ACC112 (cell line): Measurements from ENCODE around the gene CTDNEP1.
"Not testable (repeated sequence)": the region's sequence is repeated elsewhere in the genome, so short reads cannot be mapped to it uniquely, and the experiment has no call there.

Source experiments
- H2AFZ ChIP-seq: fragments of 200-600 bp; sonication (generic); one replicate; pipeline ENCODE4 v1.6.0; 2017; ENCODE audit warnings: antibody characterized with exemption, low read length; ENCODE audit not compliant: unreplicated experiment
- H3K27ac ChIP-seq: fragments of 200-600 bp; sonication (generic); 2 replicates; pipeline ENCODE4 v1.5.1; 2014; ENCODE audit warnings: low read depth, mild to moderate bottlenecking, antibody characterized with exemption, low read length, moderate library complexity
- H3K27me3 ChIP-seq: fragments of 200-600 bp; sonication (generic); 2 replicates; pipeline ENCODE4 v1.6.1; 2014; ENCODE audit warnings: mild to moderate bottlenecking, antibody characterized with exemption, low read length, moderate library complexity, mixed read lengths; ENCODE audit not compliant: insufficient read depth
- H3K36me3 ChIP-seq: fragments of 200-600 bp; sonication (generic); 2 replicates; pipeline ENCODE4 v1.6.1; 2016; ENCODE audit warnings: mild to moderate bottlenecking, antibody characterized with exemption, low read length, moderate library complexity, mixed read lengths; ENCODE audit not compliant: insufficient read depth
- H3K4me1 ChIP-seq: fragments of 200-600 bp; sonication (generic); one replicate; pipeline ENCODE4 v1.6.1; 2016; ENCODE audit warnings: low read length, mixed read lengths; ENCODE audit not compliant: insufficient read depth, unreplicated experiment, control insufficient read depth
- H3K4me3 ChIP-seq: fragments of 200-600 bp; sonication (generic); 2 replicates; pipeline ENCODE4 v1.5.1; 2014; ENCODE audit warnings: mild to moderate bottlenecking, low read depth, low read length
- H3K79me2 ChIP-seq: fragments of 200-600 bp; sonication (generic); one replicate; pipeline ENCODE4 v1.6.0; 2016; ENCODE audit warnings: low read length; ENCODE audit not compliant: control insufficient read depth, unreplicated experiment, insufficient read depth

CTDNEP1 gene

DNA sequence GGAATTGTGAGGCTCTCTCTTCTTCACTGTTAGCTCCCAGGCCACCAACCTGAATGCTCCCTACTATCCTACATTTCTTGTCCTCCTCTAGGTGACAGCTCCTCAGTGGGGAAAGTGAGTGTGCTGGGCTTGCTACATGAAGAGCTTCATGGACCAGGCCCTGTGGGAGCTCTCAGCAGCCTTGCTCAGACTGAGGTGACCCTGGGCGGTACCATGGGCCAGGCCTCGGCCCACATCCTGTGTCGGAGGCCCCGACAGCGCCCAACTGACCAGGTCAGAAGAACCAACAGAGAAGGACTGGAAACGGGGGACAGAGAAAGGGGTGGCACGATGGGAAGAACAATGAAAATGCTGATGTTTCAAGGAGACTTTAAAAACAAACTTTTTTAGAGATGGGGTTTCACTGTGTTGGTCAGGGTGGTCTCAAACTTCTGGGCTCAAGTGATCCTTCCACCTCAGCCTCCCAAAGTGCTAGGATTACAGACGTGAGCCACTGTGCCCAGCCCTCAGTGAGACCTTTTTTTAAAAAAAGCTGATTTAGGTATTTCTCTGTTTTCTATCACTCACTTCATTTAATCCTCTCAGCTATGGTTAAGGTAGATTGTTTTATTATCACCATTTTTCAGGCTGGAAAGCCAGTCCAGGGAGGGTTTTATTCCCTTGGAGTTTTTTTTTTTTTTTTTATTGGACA, 5.4 kb upstream of the CTDNEP1 start:
- peaks cover 20% of the 10 kb centered on the region for H3K4me1 ChIP-seq
- H3K36me3 ChIP-seq: peaks cover 26% of the 10 kb centered on the region
- H3K4me3 ChIP-seq: no peak overlapping the region
- no peak overlapping the region for H2AFZ ChIP-seq
- H3K27me3 ChIP-seq: peaks cover 9% of the 10 kb centered on the region
- H3K27ac ChIP-seq: no peak overlapping the region
- H3K79me2 ChIP-seq: peaks cover 17% of the 10 kb centered on the region

DNA sequence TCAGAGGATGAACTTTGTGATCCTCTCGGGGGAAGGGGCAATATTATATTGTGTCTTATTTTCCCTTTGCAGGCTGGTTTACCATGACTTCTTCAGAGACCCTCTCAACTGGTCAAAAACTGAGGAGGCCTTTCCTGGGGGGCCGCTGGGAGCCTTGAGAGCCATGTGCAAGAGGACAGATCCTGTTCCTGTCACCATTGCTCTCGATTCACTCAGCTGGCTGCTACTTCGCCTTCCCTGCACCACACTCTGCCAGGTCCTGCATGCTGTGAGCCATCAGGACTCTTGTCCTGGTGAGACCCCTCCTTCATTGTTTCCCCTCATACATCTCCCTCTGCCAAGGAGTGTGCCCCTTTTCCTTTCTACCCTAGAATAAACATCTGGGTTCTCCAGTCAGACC, 3.0 kb upstream of the CTDNEP1 start:
- Histone ChIP-seq H3K27me3 (no peaks in the 10 kb centered on the region), H2AFZ (no peak overlapping the region), H3K27ac (no peak overlapping the region), H3K79me2 (peaks cover 37% of the 10 kb centered on the region), H3K36me3 (peaks cover 26% of the 10 kb centered on the region), H3K4me3 (no peak overlapping the region; the same call in 1 of the 2 replicates), H3K4me1 (peaks cover 27% of the 10 kb centered on the region)

DNA sequence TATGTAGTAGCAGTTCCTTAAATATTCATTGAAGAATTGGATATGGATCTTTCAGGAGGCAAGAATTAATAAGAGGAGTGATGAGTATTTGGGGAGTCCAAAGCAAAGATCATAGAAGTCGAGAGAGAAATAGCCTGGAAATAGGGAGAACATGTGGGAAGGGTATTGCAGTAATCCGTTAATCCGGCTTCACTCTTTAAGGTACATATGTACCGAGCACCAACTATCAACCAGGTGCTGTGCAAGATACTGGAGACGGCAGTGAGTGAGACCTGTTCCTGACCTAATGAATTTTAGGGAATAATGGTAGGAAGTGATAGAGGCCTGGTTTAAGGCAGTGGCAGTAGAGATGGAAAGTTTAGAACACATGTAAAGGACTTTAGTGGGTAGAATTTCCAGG, 1.5 kb upstream of the CTDNEP1 start:
- Histone ChIP-seq H3K27ac (peak overlapping the region; percentile 97), H3K4me1 (peaks cover 25% of the 10 kb centered on the region), H2AFZ (no peak overlapping the region), H3K4me3 (peak overlapping the region; percentile 96), H3K27me3 (no peaks in the 10 kb centered on the region), H3K36me3 (peaks cover 15% of the 10 kb centered on the region; the same call in 1 of the 2 replicates), H3K79me2 (peaks cover 51% of the 10 kb centered on the region)

DNA sequence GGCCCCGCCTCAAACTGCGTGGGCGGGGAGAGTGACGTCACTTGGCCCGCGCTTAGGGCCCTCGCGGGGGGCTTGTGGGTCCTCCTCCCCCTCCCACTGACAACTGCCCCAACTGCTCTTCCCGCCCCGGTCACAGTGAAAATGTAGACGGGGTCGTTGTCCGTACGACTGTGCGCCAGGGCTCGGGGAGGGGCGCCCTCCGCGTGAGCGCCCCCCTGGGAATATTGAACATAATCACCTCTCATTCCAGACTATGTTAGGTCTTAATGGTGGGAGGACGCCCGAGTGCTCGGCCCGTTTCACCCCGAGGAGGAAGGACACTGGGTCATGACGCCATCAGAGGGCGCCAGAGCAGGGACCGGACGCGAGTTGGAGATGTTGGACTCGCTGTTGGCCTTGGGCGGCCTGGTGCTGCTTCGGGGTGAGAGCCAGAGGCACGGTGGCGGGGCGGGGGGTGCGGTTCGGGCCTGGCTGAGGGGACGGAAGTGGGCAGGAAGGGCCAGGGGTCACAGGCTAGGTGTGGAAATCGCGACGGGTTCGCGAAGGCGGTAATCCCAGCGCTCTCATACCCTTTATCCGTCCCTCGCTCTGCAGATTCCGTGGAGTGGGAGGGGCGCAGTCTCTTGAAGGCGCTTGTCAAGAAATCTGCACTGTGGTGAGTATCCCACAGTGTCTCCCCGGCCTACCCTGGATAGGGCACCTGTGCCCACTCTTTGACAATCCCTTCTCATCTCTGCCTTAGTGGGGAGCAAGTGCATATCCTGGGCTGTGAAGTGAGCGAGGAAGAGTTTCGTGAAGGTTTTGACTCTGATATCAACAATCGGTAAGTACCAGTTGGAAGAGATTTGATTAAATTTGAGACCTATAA, 876 bp upstream of the CTDNEP1 start, which contains the start of gene ELP5:
TSS of gene ELP5 (plus strand) at position 40 of the 868 bp plus-strand sequence. CDS start at position 376, 336 bp downstream.
- H3K4me3 ChIP-seq: peak within 1 kb of the TSS; percentile 96
- H3K27me3 ChIP-seq: no peaks in the 10 kb centered on the region
- H2AFZ ChIP-seq: peak within 1 kb of the TSS; percentile 93
- H3K79me2 ChIP-seq: peaks cover 58% of the 10 kb centered on the region
- peak within 1 kb of the TSS; percentile 97 for H3K27ac ChIP-seq
- peaks cover 15% of the 10 kb centered on the region; the same call in 1 of the 2 replicates for H3K36me3 ChIP-seq
- peaks cover 25% of the 10 kb centered on the region for H3K4me1 ChIP-seq

DNA sequence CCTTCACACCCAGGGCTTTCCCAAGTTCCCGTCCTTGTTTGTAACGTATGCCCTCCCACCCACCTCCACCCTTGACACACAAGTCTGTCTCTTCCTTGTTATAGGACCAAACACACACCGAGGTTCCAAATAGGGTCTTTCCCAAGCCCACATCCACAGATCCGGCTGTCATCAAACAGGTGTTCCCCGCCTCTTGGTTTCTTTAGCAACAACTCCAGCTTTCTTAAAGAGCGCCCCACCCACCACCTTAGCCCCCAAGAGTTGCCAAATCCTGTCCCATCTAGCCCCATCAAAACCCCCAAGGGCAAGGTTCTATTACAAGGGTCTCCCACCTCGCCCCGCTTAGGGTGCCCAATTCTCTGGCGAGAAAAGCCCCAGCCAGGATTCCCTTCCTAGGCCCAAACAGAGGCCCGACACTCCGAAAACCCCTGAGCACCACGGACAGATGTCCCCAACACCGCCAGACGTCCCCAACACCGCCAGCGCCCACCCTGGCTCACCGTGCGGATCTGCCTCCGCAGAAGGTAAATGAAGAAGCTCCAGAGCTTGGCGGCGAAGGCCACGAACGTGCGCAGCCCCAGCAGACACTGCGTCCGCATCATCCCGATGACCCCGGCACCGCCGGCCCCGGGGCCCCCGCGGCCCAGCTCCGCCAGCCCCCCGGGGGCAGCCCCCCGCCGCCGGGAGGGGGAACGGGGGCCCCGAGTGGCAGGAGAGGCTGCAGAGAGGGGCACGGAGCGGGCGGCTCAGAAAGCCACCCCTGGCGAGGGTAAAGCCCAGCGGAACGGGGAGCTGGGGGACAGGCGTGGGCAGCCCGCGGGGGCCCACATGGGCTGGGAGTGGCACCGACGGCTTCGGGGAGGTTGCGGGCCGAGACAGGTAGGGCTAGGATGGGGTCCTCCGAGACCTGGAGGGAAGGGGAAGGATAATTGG, 573 bp downstream of the CTDNEP1 start:
- Histone ChIP-seq H3K4me3 (peak overlapping the region; percentile 96), H3K27me3 (no peaks in the 10 kb centered on the region), H2AFZ (peak overlapping the region; percentile 47), H3K27ac (peak overlapping the region; percentile 97), H3K4me1 (peaks cover 25% of the 10 kb centered on the region), H3K79me2 (peaks cover 65% of the 10 kb centered on the region), H3K36me3 (peaks cover 15% of the 10 kb centered on the region; the same call in 1 of the 2 replicates)

DNA sequence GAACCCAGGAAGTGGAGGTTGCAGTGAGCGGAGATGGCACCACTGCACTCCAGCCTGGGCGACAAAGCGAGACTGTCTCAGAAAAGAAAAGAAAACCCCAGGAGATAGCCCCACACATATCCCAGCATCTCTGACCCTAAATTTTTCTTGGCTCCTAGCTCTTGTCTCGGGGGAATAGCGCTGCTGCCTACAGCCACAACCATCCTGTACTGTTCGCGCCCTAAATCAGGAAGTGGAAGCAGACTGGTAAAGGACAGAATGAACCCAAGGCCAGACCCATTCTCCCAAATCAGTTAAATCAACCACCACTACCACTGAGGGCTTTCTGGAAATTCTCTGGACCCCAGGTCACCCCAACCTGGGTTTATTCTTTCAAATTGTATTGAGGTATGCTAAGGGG, 1.7 kb downstream of the CTDNEP1 start:
- H3K36me3 ChIP-seq: peaks cover 12% of the 10 kb centered on the region; the same call in 1 of the 2 replicates
- no peaks in the 10 kb centered on the region for H3K27me3 ChIP-seq
- H3K4me3 ChIP-seq: peak overlapping the region; percentile 96
- H3K27ac ChIP-seq: no peak overlapping the region
- peaks cover 25% of the 10 kb centered on the region for H3K4me1 ChIP-seq
- no peak overlapping the region for H2AFZ ChIP-seq
- peaks cover 65% of the 10 kb centered on the region for H3K79me2 ChIP-seq

DNA sequence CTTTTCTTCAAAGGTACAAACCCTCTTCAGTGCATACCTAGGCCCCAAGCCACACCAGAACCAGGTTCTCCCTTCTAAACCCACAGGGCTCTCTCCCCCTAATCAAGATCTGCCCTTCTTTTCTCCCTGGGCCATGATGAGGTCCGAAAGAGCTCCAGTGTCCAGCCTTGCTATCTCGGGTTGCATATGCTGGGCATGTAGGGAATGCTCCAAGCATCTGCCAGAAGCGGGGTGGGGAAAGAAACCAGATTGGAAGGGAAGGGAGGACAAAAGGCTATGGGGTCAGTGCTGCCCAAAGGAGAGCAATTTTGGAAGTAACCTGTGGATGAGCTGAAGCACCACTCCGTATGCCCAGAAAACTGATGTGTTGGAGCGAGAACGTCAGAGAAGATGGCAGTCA, 2.3 kb downstream of the CTDNEP1 start:
- Histone ChIP-seq H2AFZ (no peak overlapping the region), H3K4me3 (peak overlapping the region; percentile 23; the same call in 1 of the 2 replicates), H3K27me3 (no peaks in the 10 kb centered on the region), H3K36me3 (peaks cover 8% of the 10 kb centered on the region; the same call in 1 of the 2 replicates), H3K79me2 (peaks cover 63% of the 10 kb centered on the region), H3K4me1 (peaks cover 25% of the 10 kb centered on the region), H3K27ac (no peak overlapping the region)

DNA sequence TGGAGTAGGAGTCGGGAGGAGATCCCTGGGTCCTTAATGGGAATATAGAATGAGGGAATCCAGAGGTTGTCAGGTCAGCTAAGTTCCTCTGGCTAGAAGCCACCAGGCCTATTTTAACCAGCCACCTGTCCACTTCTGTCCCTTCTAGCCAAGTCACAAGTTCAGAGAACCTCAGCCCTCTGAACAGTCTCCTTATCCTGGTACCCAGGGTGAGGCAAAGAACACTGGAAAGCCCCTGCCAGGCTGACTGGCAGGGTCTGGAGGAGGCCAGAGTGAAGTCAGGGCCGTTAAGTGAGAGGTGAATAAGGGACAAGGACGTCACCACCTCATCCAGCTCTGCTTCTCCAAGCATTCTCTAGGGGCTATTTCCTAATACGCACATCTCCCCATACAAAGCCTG, 2.7 kb downstream of the CTDNEP1 start:
- peak overlapping the region; percentile 23; the same call in 1 of the 2 replicates for H3K4me3 ChIP-seq

DNA sequence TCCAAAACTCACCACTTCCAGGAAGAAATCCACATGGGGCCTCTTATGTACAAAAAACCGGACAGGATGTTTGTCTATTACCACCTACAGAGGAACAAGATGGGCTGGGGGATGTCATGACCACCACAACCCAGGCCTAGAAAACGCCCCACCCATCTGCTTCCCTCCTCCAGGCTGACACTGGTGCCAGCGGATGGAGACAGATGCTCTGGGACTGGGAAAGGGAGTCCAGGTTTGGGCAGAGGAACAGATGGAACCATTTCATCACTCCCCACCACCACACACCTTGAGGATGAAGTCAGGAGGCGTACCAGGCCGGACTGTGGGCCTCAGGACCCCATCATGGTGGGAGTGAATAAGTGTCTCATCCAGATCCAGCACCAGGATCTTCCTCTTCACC, 4.8 kb downstream of the CTDNEP1 start:
- peaks cover 2% of the 10 kb centered on the region; the same call in 1 of the 2 replicates for H3K36me3 ChIP-seq
- H3K4me1 ChIP-seq: peaks cover 22% of the 10 kb centered on the region
- no peaks in the 10 kb centered on the region for H3K27me3 ChIP-seq
- no peak overlapping the region for H3K4me3 ChIP-seq
- no peak overlapping the region for H2AFZ ChIP-seq
- H3K79me2 ChIP-seq: peaks cover 51% of the 10 kb centered on the region
- no peak overlapping the region for H3K27ac ChIP-seq

More for the DNA sequence above, 2.7 kb downstream of the CTDNEP1 start:
- Histone ChIP-seq H3K79me2 (peaks cover 59% of the 10 kb centered on the region), H3K27ac (no peak overlapping the region), H3K27me3 (no peaks in the 10 kb centered on the region), H3K36me3 (peaks cover 7% of the 10 kb centered on the region; the same call in 1 of the 2 replicates), H2AFZ (no peak overlapping the region), H3K4me1 (peaks cover 25% of the 10 kb centered on the region)

DNA sequence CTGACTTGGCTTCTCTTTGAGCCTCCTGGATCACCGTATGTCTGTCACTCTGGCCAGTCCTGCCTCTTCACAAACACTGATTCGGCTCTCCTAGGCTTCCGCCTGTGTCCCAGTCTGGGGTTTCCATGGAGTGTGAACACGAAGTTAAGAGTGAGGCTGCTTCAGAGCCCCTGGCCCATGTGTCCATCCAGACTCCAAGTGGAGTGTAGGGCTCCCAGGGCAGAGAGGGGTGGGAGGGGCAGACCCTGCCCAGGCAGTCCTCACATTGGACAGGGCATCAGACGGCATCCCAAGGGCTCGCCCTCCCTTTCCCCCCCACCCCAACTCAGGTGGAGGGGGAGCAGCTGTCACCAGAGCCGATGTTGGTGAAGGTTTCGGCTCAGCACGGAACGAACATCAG, 7.7 kb downstream of the CTDNEP1 start:
- Histone ChIP-seq H3K36me3 (peaks cover 14% of the 10 kb centered on the region; the same call in 1 of the 2 replicates), H3K4me1 (peaks cover 23% of the 10 kb centered on the region), H3K79me2 (peaks cover 50% of the 10 kb centered on the region), H3K27ac (peak overlapping the region; percentile 96; the same call in 1 of the 2 replicates)
- H3K27me3 ChIP-seq, H2AFZ ChIP-seq, H3K4me3 ChIP-seq: not testable (repeated sequence)
